AG04449 (cell line): ENCODE measurements around the gene PDE9A.

Experiments used
- CTCF ChIA-PET: fragments of 350-600 bp; formaldehyde crosslinking; extraction: SDS; loops from one replicate; lab custom pipeline; 2021; ENCODE audit warnings: antibody characterized with exemption; lab: Yijun Ruan, JAX
- POLR2A ChIA-PET: fragments of 400-600, 350-600 bp; formaldehyde crosslinking; extraction: SDS; loops from one replicate; lab custom pipeline; 2020; ENCODE audit warnings: antibody characterized with exemption, inconsistent platforms; lab: Yijun Ruan, JAX
- DNase-seq: peaks from one replicate; pipeline ENCODE4 v3.0.0-alpha.2; 2010; ENCODE audit warnings: low read depth, low spot score
- H3K4me3 ChIP-seq: 2 replicates; pipeline ENCODE4 v1.5.1; 2011; ENCODE audit warnings: low read depth, mild to moderate bottlenecking, control low read depth, low read length
- TF ChIP-seq, protein P1 (sequence below): IDR thresholded peaks from one replicate; pipeline ENCODE4 v1.5.1; 2011; ENCODE audit warnings: mild to moderate bottlenecking, moderate library complexity, low read length, control low read depth, inconsistent platforms; ENCODE audit not compliant: insufficient read depth; ENCODE audit errors: missing control alignments

The PDE9A gene

DNA sequence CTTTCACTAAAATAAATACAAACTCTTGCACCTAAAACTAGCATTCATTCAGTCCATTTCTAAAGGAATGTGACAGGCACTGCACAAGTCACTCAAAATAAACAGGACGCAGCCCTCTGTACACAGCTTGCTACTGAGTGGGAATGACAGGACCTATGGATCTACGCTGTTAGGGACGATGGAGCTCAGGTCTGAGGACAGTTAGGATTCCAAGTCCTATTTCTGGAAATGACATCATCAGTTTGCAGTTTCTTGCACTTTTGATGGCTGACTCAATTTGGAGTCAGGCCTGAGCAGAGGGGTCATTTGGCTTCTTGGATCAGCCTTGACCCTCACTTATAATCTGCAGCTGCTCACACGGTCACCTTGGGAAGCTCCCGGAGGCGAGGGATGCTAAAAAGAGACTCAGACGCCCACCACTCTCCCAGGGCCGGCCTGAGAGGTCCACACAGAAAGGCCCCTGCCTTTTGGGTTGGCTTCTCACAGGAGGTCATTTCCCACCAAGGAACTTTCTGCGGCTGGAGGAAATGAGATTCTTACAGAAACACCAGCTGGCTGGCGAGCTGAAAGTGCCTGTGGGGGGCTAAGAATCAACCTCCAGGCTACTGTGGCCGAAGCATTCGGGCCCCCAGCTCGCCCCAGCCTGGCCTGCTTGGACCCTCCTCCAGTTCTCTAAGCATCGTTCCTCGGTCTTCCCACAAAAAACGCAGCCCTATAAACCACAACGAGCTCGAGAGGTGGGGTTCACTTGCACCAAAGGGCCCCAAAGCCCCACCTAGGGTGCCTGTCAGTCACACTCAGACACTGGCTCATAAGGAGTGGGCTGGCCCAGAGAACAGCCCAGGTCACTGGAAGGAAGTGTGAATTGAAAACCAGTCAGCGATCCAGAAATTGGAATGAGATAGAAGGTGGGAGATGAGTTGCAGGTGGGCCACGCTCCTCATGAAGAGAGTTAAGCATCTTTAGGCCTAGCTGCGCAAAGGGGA is 8.9 kb upstream of the PDE9A start:
- no peak for DNase-seq
- CTCF ChIA-PET: interaction anchor here (1.0 kb wide), 1 partner anchor 25 kb away, joined by 3 read pairs; no protein-coding TSS in a partner anchor
- TF ChIP-seq, protein P1, sequence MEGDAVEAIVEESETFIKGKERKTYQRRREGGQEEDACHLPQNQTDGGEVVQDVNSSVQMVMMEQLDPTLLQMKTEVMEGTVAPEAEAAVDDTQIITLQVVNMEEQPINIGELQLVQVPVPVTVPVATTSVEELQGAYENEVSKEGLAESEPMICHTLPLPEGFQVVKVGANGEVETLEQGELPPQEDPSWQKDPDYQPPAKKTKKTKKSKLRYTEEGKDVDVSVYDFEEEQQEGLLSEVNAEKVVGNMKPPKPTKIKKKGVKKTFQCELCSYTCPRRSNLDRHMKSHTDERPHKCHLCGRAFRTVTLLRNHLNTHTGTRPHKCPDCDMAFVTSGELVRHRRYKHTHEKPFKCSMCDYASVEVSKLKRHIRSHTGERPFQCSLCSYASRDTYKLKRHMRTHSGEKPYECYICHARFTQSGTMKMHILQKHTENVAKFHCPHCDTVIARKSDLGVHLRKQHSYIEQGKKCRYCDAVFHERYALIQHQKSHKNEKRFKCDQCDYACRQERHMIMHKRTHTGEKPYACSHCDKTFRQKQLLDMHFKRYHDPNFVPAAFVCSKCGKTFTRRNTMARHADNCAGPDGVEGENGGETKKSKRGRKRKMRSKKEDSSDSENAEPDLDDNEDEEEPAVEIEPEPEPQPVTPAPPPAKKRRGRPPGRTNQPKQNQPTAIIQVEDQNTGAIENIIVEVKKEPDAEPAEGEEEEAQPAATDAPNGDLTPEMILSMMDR: no peak
- H3K4me3 ChIP-seq: no peak overlapping the region
- POLR2A ChIA-PET: no interaction called here

DNA sequence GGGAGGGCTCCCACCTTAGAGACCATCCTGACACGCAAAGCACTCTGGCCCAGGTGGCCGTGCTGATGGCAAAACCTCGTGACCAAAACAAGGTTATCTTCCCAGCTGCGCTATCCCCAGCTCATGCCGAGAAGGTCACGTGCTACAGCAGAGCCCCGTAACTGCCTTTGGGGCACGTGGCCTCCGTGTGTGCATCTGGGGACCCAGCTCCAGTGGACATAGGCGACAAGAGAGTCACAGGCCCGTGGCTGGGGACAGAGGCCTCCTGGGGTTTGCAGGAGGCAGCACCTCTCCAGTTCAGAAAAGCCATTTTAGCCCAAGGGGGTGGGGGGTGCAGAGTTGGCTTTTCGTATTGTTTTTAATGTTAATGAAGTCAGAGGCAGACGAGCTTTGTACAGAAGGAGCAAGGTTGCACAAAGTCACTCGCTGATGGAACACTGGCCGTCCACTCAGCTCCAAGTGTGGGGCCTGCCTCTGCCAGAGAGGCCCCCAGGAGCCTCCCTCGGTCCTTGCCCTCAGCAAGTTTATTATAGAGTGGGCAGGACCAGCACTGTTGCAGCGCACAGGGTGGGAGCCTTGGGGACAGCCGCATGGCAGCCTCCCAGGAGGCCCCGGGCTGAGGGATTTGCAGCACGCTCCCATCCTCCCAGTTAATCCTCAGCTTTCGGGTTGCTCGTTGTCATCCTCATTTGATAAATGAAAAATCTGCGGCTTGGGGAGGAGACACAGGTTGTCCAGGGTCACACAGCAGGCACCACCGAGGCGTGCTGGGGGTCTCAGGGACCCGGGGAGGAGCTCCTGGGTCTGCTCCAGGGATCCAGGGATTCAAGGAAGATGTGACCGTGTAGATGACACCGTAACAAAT is 8.0 kb upstream of the PDE9A start:
- CTCF ChIA-PET: interaction anchor here (1.0 kb wide), 1 partner anchor 26 kb away, joined by 3 read pairs; no protein-coding TSS in a partner anchor
- POLR2A ChIA-PET: no interaction called here
- H3K4me3 ChIP-seq: no peak overlapping the region
- TF ChIP-seq, protein P1: no peak
- DNase-seq: no peak

DNA sequence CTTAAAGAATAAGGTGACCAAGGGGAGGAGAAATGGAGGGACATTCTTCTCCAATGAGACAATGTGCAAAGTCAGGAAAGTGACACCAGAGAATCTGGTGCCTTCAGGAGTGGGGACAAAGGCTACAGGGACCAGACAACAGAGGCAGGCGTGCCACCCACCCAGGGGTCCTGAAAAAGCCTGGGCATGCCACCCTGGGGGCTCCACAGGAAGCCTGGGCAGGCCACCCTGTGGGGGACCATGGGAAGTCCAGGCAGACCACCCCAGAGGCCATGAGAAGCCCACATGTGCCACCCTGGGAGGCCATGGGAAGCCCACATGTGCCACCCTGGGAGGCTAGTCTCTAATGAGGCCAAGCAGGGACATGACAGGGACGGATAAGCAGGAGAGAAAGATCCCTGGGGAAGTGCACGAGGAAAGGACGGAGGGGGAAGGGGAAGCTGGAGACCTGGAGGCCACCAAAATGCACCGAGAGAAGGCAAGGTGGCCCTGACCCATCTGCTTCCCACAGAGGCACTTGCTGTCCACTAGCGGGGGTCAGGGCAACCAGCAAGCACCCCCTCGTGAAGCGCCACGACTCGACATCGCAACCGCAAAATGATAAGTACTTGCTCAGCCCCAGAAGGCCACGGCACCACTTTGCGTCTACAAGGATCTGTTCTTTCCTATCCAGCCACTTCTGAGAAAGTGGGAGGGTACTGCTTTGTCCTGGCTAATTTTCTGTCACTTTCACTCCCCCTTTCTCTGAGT is 7.2 kb upstream of the PDE9A start:
- H3K4me3 ChIP-seq: no peak overlapping the region
- ChIA-PET CTCF (interaction anchor here (1.0 kb wide), 1 partner anchor 27 kb away, joined by 3 read pairs; no protein-coding TSS in a partner anchor), POLR2A (no interaction called here)
- TF ChIP-seq, protein P1: no peak
- DNase-seq: no peak

DNA sequence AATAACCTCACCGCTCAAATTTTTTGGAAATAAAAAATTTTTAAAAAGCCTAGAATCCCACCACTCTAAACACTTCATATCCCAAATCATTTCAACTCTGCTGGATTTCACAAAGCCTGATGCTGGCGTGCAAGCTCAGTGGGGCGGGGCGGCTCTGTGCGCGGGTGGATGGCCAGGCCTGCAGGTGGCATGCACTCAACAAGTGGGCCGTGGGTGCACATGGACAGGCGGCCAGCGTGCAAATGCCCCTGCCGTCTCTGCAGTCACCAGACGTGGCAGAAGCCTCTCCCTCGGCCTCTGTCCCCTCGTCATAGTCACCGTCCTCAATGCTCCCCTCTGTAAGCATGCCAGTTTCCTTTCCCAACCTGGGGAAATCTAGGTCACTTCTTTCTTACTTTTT is 6.6 kb upstream of the PDE9A start:
- CTCF ChIA-PET: no interaction called here
- POLR2A ChIA-PET: no interaction called here
- TF ChIP-seq, protein P1: no peak
- no peak for DNase-seq
- H3K4me3 ChIP-seq: no peak overlapping the region

DNA sequence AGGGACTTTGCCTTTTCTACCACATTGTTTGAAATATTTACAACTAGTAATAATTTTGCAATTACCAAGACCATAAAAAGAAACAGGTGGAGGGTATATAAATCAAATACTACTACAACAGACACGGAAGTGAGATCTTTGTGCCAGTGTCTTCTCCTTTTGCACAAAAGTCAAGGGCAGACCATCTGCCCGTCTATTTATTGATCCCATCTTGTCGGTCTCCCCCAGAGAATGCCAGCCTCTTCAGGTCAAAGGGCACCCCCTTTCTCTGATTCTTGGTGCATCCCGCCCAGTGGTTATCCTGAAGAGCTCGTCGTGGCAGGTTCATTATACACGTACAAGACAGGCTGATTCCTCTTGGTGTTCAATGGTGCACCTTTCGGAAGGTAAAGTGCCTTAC is 4.8 kb upstream of the PDE9A start:
- TF ChIP-seq, protein P1: no peak
- DNase-seq: no peak
- H3K4me3 ChIP-seq: no peak overlapping the region
- CTCF ChIA-PET: no interaction called here
- POLR2A ChIA-PET: no interaction called here
